GM18870 (cell line): Measurements from ENCODE around the gene LRP1.

Experiments
- ATAC-seq: cut with Tn5 transposase; IDR thresholded peaks from one replicate; pipeline ENCODE4 v1.9.1; 2021; ENCODE audit warnings: moderate library complexity; ENCODE audit not compliant: unreplicated experiment

LRP1 gene

DNA sequence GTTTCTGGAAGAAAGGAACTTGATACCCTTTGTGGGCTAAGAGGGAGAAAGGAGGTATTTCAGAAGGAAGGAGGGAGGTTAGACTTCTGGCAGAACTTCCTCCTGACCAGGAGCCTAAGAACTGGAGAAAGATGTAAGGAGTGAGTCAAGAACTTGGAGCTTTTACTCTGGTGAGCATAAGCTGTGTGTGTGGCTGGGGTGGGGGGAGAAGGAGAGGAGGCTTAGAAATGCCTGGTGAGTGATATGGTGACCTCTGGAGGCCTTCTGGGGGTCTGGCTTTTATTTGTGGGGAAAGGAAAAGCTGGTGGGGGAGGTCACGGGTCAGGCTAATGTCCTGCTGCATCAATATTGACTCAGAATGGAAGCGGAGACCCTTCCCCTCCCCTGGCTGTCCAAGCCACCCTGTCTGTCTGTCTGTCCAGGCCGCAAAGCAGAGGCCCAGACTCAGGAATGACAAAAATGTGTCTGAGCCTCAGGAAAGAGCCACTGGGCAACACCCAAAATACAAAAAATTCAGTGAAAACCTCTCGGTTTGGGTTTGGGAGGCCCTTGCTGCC, 4.8 kb downstream of the LRP1 start:
- ATAC-seq: no peak

DNA sequence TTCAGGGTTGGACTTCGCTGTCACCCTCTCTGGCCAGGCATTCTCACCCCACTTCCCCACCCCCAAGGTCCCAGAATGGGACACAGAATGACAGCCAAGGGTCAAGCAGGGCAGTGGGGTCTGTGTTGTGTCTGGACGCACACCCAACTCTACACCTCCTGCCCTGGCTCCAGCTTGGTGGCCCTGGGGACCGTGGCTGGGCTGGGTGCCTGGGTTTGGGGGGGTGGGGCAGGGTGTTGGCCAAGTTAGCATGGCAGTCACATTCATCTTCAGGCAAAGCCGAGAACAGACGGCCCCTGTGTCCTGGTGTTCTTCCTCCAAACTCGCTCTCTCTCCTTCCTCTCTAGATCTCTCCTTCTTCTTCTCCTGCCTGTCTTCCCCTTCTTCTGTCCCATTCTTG, 5.6 kb downstream of the LRP1 start:
- no peak for ATAC-seq

DNA sequence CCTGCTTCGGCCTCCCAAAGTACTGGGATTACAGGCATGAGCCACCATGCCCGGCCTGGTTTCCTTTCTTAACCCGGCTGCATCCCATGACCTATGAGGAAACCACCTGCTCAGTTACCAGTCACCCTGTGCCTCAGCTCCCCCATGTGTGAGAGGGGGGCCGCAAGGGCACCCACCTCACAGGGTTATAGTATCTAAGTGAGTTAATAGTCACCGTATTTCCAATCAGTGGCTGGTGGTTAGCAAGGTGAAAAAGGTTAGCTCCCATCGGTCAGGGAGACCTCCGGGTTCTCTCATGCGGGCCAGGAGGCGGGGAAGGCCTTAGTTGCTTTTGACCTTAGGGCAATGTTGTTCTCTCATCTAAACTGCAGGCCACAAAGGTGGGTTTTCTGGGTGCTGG, 6.7 kb downstream of the LRP1 start:
- no peak for ATAC-seq

DNA sequence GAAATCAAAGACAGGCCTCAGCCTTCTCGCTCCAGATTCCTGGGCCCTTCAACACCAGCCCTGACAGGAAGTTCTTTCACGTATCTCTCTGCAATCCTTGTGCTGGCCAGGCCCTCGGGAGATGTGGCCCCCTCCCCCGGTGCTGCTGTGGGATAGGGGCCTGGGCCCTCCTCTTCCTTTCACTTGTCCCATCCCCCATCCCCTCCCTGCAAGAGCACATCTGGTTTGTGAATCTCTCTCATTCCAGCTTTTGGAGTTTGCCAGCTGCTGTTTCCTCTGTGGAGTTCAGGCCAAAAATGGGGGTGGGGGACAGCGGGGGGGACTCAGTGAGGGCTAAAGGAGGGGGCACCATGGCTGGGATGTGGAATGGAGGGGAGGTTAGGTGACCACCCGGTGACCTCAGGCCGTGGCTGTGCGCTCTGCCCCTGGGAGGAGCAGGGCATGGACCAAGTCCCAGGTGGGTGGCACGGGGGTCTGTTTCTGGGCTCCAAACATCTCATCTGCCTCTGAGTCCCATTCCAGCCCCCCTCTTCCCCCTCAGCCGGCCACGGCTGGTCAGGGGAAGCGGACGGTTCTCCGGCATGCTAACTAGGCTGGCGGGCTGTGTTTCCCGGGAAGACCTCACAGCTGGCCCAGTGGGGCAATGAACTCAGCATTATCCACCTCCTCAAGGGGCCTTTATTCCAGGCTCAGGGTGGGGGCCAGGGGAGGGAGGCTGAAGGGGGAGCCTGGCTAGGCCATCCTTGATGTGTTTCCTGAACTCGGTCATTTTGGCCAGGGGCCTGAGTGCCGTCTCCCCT, 7.4 kb downstream of the LRP1 start:
- ATAC-seq: no peak

DNA sequence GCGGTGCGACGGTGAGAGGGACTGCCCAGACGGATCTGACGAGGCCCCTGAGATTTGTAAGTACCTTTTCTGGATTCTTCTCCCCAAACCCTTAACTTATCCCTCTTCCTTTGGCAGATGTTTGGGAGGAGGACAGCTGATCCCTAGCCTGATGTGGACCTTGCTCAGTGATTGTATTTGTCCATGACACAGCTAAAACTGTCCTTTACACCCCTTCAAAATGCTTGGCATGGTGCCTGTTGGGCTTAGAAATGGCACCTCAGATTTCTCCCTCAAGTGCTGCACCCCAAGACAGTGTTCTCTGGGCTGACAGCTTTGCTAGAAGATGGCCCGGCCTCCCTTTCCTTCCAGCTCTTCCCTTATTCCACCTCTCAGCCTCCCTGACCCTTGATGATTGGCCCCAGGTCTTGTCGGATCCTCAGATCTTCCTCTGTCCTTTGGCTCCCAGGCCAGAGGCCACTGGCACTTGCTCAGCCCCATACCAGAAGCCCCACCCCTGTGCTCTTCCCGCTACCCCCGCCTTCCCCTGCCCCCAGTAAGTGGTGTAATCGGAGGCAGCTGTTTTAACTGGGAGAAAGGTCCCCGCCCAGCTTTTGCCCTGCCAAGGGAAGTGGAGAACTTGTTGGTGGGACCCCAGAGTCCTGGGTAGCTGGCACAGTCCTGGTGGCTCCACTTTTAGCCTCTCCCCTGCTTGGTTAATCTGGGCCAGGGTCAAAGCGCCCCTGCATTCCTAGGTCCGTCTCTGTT, 10.4 kb downstream of the LRP1 start:
- ATAC-seq: no peak

DNA sequence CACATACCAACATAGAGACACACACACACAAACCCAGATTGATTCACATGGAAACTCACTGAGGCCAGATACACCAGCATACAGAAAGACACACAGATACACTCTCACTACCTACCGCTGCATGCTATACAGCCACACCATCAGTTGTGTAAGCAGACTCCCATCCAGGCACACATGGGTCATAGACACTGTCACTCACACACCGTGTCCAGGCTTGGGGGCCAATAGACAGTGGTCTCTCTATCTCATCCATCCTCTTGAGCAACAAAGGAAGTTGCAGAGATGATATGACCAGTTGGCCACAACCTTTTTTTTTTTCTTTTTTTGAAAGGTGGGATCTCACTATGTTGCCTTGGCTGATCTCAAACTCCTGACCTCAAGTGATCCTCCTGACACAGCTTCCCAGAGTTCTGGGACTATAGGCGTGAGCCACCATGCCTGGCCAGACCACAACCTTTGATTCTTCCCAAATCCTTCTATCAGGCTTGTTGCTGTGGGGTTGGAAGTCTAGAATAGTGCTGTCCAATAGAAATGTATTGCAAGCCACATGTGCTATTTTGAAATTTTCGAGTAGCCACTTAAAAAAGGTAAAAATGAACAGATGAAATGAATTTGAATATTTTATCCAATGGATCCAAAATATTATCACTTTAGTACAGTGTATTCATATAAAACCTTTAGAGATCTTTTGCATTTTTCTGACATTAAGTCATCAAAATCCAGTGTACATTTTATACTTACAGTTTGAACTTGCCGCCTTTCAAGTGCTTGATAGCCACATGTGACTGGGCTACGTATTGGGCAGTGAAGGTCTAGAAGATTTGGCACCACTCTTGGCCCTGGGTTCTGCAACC, 11.7 kb downstream of the LRP1 start:
- ATAC-seq: no peak

DNA sequence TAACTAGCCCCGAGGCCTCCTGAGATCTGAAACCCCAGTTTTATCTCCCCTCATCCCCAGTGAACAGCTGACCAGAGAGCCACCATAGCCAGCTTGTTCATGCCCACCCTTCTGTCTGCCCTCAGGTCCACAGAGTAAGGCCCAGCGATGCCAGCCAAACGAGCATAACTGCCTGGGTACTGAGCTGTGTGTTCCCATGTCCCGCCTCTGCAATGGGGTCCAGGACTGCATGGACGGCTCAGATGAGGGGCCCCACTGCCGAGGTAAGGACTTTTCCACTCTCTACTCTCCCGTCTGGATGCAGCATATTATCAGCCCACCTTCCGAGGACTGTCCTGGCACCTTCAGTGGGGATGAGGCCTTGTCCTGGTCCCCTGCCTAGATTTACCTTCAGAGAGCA, 13.0 kb downstream of the LRP1 start:
- no peak for ATAC-seq

DNA sequence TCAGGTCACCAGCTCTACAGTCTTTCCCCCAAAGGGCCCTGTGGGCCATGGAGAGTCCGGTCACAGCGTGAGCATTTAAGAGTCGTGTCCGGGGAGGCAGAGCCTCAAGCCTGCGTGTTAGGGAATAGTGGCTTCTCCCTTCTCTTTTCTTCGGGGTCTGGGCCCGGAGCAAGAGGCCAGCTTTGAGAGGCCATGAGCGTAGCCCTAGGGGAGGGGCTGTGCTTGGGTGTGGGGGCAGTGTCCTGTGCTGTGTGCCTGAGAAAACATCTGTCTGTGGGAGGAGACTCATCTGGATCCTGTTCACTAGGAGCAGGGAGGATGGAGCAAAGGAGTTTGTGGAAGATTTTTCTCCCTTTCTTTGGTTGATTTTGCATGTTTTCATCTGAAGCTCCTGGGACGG, 13.8 kb downstream of the LRP1 start:
- ATAC-seq: no peak

DNA sequence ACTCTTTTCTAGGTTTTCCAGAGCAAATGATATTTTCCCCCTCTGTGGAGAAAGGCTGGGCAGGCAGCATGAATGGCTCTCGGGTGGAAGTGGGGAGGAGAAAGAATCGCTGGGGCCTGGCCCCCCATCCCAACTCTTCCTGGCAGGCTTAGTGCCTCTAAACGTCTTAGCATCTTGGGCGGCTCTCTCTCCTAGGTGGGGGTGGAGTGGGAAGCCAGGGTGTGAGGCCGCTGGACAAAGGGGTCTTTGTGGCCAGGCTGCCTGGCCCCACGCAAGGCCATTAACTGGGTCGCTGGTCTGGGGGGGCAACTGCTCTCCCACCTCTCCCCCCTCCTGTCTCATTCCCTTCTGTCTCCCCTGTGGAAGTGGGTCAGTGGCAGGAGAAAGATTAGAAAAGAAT, 14.4 kb downstream of the LRP1 start:
- ATAC-seq: no peak

DNA sequence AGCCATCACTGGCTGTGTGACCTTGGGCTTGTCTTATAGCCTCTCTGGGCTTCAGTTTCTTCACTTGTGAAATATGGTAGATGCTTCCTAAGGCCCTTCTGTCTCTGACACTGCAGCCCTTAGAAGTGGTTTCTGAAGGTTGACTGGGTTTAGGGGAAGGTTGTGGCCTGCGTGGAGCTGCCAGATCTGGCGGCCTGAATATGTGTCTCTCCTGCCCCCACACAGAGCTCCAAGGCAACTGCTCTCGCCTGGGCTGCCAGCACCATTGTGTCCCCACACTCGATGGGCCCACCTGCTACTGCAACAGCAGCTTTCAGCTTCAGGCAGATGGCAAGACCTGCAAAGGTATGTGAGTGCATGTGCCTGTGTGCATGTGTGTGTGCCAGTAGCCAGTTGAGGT, 15.2 kb downstream of the LRP1 start:
- no peak for ATAC-seq

DNA sequence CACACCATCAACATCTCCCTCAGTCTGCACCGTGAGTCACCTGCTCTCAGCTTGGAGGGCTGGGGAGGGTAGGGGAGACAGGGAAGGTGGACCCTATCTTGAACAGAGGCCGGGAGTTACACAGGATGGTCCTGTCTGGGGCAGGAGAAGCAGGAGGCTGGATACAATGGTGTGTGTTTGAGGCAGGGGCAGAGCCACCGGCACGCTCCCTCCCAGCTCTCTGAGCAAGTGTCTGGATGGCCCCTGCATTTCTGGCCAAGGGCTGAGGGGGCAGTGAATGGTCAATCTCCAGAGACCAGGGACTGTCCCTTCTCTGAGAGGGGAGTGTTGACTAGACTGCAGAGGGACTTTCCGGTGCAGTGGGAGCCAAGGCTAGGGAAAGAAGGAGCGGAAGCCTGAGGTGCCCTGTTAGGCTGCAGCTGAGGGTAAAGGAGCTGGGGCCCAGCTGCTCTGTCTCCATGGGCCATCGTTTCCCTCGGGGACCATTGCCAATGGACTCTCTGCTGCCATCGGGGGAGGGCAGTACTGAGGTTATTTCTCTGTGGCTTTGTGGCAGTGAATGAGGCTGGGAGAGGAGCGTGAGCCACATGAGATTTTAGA, 17.3 kb downstream of the LRP1 start:
- ATAC-seq: no peak

DNA sequence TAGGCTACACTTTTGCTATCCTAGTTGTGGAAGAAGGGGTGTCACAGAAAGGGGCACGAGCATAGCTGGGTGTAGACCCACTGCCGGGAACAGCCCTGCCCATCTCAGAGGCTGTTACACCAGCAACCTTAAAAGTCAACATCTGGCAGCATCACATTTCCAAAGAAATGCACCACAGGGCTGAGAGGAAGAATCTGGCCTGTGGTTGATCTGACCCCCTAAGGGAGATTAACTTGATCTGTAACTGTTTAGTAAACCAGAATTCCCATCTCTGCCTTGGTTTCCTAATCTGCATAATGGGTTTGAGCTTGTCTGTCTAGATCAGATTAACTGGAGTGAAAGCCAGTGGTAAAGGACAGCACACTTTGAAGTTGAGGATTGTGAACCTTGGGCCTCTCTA, 17.8 kb downstream of the LRP1 start:
- no peak for ATAC-seq

DNA sequence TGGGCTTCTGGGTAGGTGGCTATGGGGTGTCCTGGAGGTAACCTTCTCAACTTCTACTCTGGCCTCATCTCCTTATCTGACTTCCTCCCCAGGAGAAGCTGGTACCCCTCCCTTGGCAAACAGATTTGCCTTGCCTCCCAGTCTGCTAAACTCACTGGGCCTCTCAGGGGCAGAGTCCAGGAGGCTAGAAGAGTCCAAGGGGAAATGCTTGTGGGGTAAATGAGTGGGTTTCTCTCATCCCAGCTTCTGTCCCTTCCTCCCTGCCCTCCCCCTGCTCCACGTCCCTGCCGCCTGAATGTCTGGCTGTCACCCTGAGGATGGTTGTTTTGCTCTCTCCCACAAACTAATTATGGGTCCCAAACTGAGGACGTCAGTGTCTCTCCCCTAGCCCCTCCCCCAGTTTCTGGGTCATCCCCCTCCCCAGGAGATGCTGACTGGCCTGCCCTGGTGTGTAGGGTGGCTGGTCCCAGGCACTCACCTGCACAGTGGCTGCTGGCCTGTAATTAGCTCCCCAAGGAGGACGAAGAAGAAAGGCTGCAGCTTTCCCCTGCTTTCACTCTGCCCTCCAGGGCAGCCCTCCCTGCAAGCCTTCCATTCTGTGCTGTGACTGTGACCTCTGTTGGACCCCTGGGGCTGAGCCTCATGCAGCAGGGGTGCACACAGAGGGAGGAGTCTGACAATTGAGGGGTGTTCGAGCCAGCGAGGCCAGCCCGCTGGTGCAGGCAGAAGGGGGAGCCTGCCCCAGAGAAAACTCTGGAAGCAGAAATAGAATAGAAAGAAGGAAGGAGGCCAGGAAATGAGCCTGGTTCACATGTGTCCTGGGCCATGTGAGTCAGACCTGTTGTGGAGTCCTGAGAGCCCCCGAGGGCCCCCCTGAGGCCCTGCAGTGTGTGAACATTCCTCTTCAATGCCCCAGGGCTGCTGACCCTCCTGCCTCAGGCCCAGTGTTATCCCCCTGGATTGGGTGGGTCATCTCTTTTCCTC, 19.0 kb downstream of the LRP1 start, which contains the start of gene LRP1-AS:
TSS of gene LRP1-AS (minus strand) at position 659 of the 984 bp plus-strand sequence.
- ATAC-seq: no peak

DNA sequence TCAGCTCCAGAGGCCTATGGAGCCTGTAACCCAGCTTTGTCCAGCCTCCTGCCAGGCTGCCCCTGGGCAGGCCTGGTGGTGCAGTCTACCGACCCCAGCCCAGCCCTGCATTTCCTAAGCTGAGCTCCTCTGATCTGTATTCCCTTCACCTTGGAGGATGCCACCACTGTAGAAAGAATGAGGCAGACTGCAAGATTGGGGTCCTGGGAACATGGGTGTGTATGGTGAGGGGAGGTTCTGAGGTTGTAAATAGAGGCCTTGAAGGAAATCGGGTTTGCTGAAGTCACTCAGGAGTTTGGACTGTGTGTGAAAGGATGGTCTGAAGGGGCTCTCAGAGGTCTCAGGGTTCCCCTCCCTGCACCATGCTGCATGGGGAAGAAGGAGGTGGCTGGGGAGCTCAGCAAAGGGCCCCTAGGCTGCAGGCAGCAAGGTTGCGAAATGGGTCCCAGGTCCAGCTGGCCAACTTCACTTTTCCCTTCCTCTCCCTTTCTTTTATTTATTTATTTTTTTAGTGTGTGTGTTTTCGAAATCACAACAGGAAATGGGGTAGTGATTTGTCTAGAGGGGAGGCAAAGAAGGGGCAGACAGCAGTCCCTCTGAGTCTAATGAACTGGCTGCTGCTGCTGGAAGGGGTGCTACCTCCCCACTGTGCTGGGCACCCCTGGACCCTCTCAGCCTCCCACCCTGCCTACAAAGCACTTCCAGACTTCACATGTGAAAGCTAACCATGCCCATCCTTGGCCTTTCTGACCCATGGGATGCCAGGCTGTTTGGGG, 20.4 kb downstream of the LRP1 start:
- no peak for ATAC-seq

DNA sequence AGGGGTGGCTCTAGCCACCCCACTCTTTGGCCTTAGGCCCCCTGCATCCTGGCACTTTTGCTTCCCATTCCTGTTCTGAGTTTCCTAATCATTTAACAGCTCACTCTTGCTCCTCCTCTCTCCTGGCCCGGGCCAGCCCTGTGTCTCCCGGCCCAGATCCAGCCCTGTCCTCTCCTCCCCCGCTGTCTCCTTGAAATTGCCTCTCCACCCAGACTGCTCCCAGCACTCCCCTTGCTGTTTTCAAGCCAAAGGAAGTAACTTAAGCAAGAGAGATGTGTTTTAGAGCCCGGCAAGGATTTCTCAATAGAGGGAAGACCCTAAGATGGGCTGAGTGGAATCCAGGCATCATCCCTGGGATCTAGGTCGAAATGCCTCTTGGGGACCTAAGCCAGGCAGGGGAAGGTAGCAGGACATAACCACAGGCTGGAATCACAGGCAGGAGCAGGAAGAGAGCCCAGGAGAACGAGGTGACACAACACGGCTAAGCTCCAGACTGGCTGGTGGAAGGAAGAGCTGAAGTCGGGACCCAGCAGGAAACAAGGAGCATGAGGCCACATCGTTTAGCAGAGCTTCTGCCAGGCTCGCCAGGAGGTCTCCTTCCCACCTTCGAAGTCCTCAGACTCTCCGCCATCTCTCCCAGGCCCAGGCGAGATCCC, 21.1 kb downstream of the LRP1 start:
- no peak for ATAC-seq

DNA sequence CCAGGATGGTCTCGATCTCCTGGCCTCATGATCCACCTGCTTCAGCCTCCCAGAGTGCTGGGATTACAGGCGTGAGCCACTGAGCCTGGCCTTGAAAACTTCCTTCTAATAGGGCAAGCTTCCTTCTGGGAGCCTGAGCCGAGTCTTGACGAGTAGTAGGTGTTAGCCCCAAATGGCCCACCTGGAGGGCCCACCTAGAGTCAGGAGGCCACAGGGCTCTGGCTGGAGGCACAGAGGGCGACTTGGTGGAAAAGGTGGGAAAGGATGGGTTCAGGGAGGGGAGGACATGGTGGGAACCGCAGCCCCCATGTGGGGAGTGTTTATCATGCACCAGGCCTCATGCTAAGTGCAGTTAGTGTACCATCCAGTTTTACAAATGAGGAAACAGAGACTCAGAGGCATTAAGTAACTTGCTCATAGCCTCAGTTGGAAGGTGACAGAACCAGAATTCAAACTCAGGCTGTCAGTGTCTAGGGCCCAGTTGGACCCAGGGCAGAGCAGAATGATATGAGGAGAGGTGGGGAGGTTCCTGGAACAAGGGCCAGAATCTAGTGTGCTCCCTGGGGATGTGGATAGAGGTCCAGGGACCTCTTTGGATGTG, 22.2 kb downstream of the LRP1 start:
- no peak for ATAC-seq

DNA sequence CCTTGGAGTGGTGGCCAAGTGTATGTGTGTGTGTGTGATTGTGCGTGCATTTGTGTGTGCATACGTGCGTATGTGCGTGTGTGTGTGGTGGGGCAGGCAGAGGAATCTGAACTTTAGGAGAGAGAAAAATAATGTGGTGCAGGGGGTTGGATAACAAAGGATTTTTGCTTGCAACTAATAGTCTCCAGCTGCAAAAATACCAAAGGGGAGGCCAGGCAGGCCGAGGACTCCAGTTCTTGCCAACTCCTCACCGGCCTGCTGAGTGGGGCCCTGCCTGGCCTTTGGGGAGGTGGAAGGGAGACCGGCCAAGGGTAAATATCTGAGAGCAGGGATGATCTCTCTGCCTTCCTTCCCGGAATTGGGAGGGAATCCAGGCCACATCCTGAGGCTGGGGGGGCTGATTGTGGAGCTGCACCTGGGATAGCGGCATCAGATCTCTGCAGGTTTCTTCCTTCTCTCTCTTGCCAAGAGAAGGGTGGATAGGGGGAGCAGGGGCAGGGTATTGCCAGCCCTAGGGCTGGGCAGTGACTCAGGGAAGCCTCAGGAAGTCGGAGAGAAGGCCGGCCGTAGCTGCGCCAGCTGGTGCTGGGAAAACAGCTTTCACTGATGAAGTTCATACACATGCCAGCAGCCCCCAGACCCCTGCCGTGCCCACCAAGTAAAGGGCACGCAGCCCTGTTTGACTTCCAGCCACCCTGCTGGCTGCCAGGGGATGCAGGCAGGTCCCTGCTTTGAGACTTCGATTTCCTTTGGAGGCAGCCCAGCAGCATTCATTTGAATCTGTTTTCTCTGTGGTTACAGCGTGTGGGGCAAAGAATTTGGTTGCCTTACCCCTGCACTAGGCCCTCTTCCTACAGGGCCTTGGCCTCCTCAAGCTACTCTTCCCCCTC, 23.7 kb downstream of the LRP1 start:
- no peak for ATAC-seq
